ENCODE data around the gene USP7. TPM values are rescaled to one million over a fixed set of nuclear protein-coding genes. Genes with fewer than 3 reads are reported as not detected.
A peak's percentile ranks its signal among the peaks of the same experiment; 100 is the strongest.

USP7 gene
- total RNA-seq, 1 donor from 2014 or later: 87.5 TPM

- no peak overlapping the region for H3K27ac ChIP-seq
- ATAC-seq (no peak), DNase-seq (peak; percentile 39)
- H3K4me1 ChIP-seq: no peaks in the 10 kb centered on the region
- intact Hi-C loops (cut with DNase I): loop anchor here (5.0 kb wide), 1 partner anchor 235 kb away; no protein-coding TSS in a partner anchor
- no peak for TF ChIP-seq CTCF (IDR thresholded peaks at IDR 0.05)
- no peaks in the 10 kb centered on the region for H3K9me3 ChIP-seq
- no peak overlapping the region for H3K4me3 ChIP-seq
- H3K27me3 ChIP-seq: no peaks in the 10 kb centered on the region
- H3K36me3 ChIP-seq: peaks cover 74% of the 10 kb centered on the region
Observed at GRCh38 chr16:8892101-8892575, 71.6 kb downstream of the USP7 start.

GRCh38 chr16:8890549-8890921 is 73.2 kb downstream of the USP7 start:
- Histone ChIP-seq H3K36me3 (peaks cover 58% of the 10 kb centered on the region), H3K27ac (no peak overlapping the region), H3K4me1 (no peaks in the 10 kb centered on the region), H3K4me3 (no peak overlapping the region), H3K27me3 (no peaks in the 10 kb centered on the region), H3K9me3 (no peaks in the 10 kb centered on the region)
- ATAC-seq: no peak
- no peak for TF ChIP-seq CTCF (IDR thresholded peaks at IDR 0.05)
- no peak for DNase-seq
- intact Hi-C loops (cut with DNase I): loop anchor here (5.0 kb wide), 1 partner anchor 233 kb away; no protein-coding TSS in a partner anchor

DNA sequence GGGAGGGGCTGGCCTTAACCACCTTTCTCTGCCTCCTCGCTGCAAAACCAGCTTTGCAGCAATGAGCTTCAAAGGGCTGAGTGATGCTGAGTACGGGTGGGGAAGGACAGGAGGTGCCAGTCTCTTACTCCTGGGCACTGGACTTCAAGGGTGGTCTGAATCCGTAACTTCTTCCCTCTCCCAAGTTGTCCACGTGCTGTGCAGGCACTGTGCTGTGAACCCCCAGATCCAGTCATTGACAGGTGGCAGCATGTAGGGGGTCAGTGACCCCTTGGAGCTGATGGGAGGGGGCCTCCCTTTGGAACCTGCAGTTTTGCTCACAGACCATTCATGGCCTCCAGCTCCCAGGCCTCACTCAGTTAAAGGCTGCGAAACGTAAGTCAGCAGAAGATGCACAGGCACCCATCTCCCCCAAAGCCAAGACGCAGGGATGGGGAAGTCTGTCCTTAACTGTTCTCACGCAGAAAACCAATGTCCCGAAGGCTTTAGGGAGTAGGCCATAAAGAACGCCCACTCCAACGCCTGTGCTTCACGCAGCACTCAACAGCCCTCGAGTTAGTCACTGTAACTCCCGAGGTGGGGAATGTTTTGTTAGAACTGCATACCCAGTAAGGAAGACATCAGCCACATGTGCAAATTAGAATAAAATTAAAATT is 73.7 kb downstream of the USP7 start:
- intact Hi-C loops (cut with DNase I): loop anchor here (5.0 to 10.0 kb wide), 2 partner anchors 233 to 325 kb away; no protein-coding TSS in a partner anchor

GRCh38 chr16:8888951-8889892 is 74.5 kb downstream of the USP7 start:
- H3K4me3 ChIP-seq: no peak overlapping the region
- intact Hi-C loops (cut with DNase I): loop anchor here (10.0 kb wide), 1 partner anchor 324 kb away; no protein-coding TSS in a partner anchor
- no peak overlapping the region for H3K27ac ChIP-seq
- ATAC-seq (no peak), DNase-seq (peak; percentile 53)
- no peaks in the 10 kb centered on the region for H3K4me1 ChIP-seq
- H3K9me3 ChIP-seq: no peaks in the 10 kb centered on the region
- H3K27me3 ChIP-seq: no peaks in the 10 kb centered on the region
- peaks cover 45% of the 10 kb centered on the region for H3K36me3 ChIP-seq
- no peak for TF ChIP-seq CTCF (IDR thresholded peaks at IDR 0.05)

More for the DNA sequence above, 73.7 kb downstream of the USP7 start:
- TF ChIP-seq CTCF (IDR thresholded peaks at IDR 0.05): no peak
- ATAC-seq (no peak), DNase-seq (peak; percentile 25)
- no peak overlapping the region for H3K4me3 ChIP-seq
- no peaks in the 10 kb centered on the region for H3K9me3 ChIP-seq
- peaks cover 53% of the 10 kb centered on the region for H3K36me3 ChIP-seq
- H3K4me1 ChIP-seq: no peaks in the 10 kb centered on the region
- H3K27ac ChIP-seq: no peak overlapping the region
- no peaks in the 10 kb centered on the region for H3K27me3 ChIP-seq

GRCh38 chr16:8887952-8888560 is 75.7 kb downstream of the USP7 start:
- Histone ChIP-seq H3K36me3 (peaks cover 34% of the 10 kb centered on the region), H3K27me3 (peaks cover 3% of the 10 kb centered on the region), H3K27ac (no peak overlapping the region), H3K9me3 (no peaks in the 10 kb centered on the region), H3K4me3 (no peak overlapping the region), H3K4me1 (no peaks in the 10 kb centered on the region)
- intact Hi-C loops (cut with DNase I): loop anchor here (10.0 kb wide), 1 partner anchor 323 kb away; no protein-coding TSS in a partner anchor
- ATAC-seq (no peak), DNase-seq (peak; percentile 63)
- no peak for TF ChIP-seq CTCF (IDR thresholded peaks at IDR 0.05)

All from upper lobe of right lung (tissue), 1 donor.